ENCODE data around the gene CACNB2.

- TF ChIP-seq GATA2 (IDR thresholded peaks at IDR 0.05; ENCODE audit: low read depth, low read length) (no peak), GATA3 (IDR thresholded peaks at IDR 0.05; ENCODE audit: low read depth, low read length) (no peak)
These were observed 106.7 kb downstream of the CACNB2 start for GRCh38 chr10:18246967-18247366.

Measured in SH-SY5Y (cell line).